ENCODE measurements around the gene FLRT2. TPM values are rescaled to one million over a fixed set of nuclear protein-coding genes. Genes with fewer than 3 reads are reported as not detected.

The FLRT2 gene
- total RNA-seq, 1 experiment from 2014 or later = 4.5 TPM

DNA sequence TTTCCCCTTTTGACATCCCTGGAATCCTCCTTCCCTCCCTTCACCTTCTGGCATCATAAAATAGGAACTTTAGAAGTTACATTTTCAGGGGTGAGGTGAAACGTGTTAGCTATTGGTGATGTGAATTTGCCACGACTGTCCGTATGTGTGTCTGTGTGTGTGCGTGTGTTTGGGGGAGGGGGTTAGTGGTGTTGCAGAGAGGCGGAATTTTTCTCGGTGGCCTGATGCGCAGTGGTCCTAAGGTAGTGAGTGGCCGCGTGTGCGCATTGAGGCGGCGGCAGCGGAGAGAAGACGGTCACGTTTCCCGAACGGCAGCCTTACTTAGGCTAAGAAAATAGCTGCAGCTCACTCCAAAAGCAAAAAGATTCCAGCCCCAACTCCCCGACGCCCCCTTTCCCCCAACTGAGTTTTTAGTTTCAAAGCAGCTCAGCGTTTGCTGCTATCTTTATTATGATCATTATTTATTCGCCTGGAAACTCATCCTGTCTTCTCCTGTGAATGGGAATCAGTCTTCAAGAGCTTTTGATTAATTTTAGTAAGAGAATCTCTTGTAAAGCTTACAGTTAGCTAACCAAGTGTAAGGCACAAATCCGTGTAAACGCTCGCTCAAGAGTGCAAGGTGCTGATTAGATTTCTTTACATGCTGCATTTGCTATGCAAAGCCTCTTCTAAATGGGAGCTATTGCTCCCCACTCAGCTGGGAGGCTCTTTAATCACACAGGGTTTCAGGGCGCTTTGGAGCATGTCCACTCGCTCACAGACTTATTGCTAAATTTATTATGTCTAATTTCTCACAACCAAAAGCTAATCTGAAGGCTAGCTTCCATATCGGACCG is 4.7 kb downstream of the FLRT2 start:
- Histone ChIP-seq H3K27me3 (ENCODE audit: control insufficient read depth, insufficient read depth, low read length) (peaks cover 5% of the 10 kb centered on the region), H3K4me3 (ENCODE audit: low read depth in 2 of 2, low read length in 2 of 2) (peak overlapping the region; percentile 47 to 50), H3K9me3 (ENCODE audit: control insufficient read depth, insufficient read depth, low read depth, low read length) (no peaks in the 10 kb centered on the region), H3K4me1 (ENCODE audit: control insufficient read depth, insufficient read depth, low read length) (peaks cover 8% of the 10 kb centered on the region), H3K27ac (ENCODE audit: low read length) (no peak overlapping the region), H3K36me3 (ENCODE audit: control insufficient read depth, insufficient read depth, low read length) (no peaks in the 10 kb centered on the region)
- no peak for ATAC-seq
- in situ Hi-C loops (cut with HindIII; ENCODE audit: low pct_unique_long_range_greater_than_20kb, low sequenced_read_pairs) (no loop called here), intact Hi-C loops (cut with micrococcal nuclease; ENCODE audit: unreplicated experiment) (no loop called here)
- no peak for DNase-seq (ENCODE audit: low read depth, low spot score)
- ChIA-PET CTCF (interaction anchor here (0.6 kb wide), 1 partner anchor 286 kb away, joined by 5 read pairs; no protein-coding TSS in a partner anchor), POLR2A (no interaction called here)
- BruUV-seq (replicated peaks) = no TSS peak
- TF ChIP-seq POLR2AphosphoS5 (IDR thresholded peaks at IDR 0.05; ENCODE audit: low read depth, low read length) (no peak), CTCF (IDR thresholded peaks at IDR 0.05) (no peak), REST (IDR thresholded peaks at IDR 0.05; ENCODE audit: insufficient read depth in 1 of 2, low read depth in 2 of 2, low read length in 1 of 2) (no peak), TCF7L2 (IDR thresholded peaks at IDR 0.05; ENCODE audit: low read depth, low read length) (no peak), SIN3A (IDR thresholded peaks at IDR 0.05; ENCODE audit: borderline replicate concordance, insufficient read depth, low read depth, low read length) (no peak)

DNA sequence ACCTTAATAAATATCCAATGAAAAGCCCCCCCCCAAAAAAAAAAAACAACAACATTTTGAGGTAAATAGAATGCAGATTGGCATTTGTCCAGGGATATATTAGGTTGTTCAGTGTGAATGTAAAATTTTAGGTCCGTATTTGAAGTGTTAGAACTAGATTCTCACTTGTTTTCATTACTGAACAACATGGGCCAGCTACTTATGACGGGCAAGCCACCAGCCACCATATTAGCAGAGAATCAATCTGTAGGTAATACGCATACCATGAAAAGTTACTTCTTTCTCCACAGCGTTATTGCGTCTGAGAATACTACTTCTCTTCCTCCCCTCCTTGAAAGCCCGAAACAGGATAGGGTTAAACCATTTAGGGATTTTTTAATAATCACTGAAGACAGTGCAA is 5.4 kb downstream of the FLRT2 start:
- no TSS peak for BruUV-seq (replicated peaks)
- intact Hi-C loops (cut with micrococcal nuclease; ENCODE audit: unreplicated experiment) (no loop called here), in situ Hi-C loops (cut with HindIII; ENCODE audit: low pct_unique_long_range_greater_than_20kb, low sequenced_read_pairs) (no loop called here)
- Histone ChIP-seq H3K27me3 (ENCODE audit: control insufficient read depth, insufficient read depth, low read length) (peaks cover 5% of the 10 kb centered on the region), H3K36me3 (ENCODE audit: control insufficient read depth, insufficient read depth, low read length) (no peaks in the 10 kb centered on the region), H3K4me3 (ENCODE audit: low read depth in 2 of 2, low read length in 2 of 2) (no peak overlapping the region; a peak in 1 of 4 replicates), H3K9me3 (ENCODE audit: control insufficient read depth, insufficient read depth, low read depth, low read length) (no peaks in the 10 kb centered on the region), H3K4me1 (ENCODE audit: control insufficient read depth, insufficient read depth, low read length) (peaks cover 8% of the 10 kb centered on the region), H3K27ac (ENCODE audit: low read length) (no peak overlapping the region)
- DNase-seq (ENCODE audit: low read depth, low spot score) (no peak), ATAC-seq (no peak)
- POLR2A ChIA-PET = no interaction called here
- no peak for TF ChIP-seq SIN3A (IDR thresholded peaks at IDR 0.05; ENCODE audit: borderline replicate concordance, insufficient read depth, low read depth, low read length)
- TF ChIP-seq REST (IDR thresholded peaks at IDR 0.05; ENCODE audit: insufficient read depth in 1 of 2, low read depth in 2 of 2, low read length in 1 of 2) = no peak
- TF ChIP-seq POLR2AphosphoS5 (IDR thresholded peaks at IDR 0.05; ENCODE audit: low read depth, low read length) = no peak
- no peak for TF ChIP-seq TCF7L2 (IDR thresholded peaks at IDR 0.05; ENCODE audit: low read depth, low read length)
- no peak for TF ChIP-seq CTCF (IDR thresholded peaks at IDR 0.05)
- CTCF ChIA-PET = interaction anchor here (0.6 kb wide), 1 partner anchor 286 kb away, joined by 5 read pairs; no protein-coding TSS in a partner anchor
